Mesenteric fat pad (tissue), 1 donor: ENCODE results near the gene SMCO2. TPM values are rescaled to one million over a fixed set of nuclear protein-coding genes. Genes with fewer than 3 reads are reported as not detected.

Experiments used
- DNase-seq: peaks from one replicate; pipeline ENCODE4 v3.0.0-alpha.2; 2020; ENCODE audit warnings: low spot score
- total RNA-seq: library from RNA; stranded (reverse); fragmentation: NEBNext Ultra II Directional; extraction: Animal tissue kit (Norgen Biotek cat#: 25700); gene quantifications from one replicate; pipeline ENCODE4 v1.2.1, GENCODE V29; 2021
- donor health status: DM: yes; HTN: yes; CAD: no.

The SMCO2 gene
- total RNA-seq, 1 donor from 2014 or later: not detected

DNA sequence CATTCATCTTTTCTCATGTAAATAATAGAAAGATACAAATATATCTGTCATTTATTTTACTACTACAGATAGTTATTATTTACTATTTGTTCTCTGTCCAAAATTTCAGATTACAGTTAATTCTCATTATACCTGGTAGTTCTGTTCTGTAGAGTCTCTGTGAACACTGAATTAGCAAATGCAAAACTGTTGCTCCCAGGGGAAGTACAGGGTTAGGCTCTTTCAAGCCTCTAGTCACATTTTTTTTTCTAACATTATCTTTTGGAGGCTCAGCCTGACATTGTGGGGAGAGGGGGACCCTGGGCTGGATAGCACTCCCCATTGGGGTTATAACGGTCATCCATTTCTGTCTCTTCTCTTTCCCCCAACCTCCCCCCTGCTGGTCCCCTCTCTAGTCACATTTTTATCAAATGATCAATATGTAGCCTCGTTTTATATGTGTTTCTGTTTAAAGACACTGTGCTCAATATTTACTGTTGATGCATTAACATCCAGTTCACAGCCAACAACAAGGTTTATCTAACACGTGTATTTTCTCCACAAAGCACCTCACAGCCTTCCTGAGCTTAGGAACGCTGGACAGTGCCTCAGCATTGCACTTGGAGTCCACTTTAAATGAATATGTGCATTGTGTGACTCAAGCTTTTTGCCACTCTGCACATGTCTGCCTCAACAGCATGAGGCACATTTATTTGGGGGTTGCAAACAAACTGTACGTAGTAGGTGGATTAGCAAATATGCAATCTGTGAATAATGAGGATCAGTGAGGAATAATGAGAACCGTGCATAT, 4.7 kb downstream of the SMCO2 start:
- no peak for DNase-seq

DNA sequence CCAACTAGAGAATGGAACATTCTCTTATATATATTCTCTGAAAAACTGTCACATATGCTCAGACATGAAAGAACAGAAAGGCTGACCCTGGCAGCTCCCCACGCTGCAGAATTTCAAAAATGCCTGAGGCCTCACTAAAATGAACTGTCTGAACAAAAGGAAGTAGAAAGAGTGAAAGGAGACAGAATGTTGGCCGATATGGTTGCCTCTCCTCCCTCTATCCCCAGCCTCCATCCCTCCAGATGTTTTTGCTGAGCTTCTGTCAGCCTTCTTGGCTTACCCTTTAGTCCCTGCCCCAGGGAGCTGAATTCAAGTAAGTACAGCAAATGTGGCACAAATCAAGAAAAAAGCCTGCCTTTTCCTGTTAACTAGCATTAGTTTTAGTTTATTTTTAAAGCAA, 6.9 kb downstream of the SMCO2 start:
- DNase-seq: no peak

DNA sequence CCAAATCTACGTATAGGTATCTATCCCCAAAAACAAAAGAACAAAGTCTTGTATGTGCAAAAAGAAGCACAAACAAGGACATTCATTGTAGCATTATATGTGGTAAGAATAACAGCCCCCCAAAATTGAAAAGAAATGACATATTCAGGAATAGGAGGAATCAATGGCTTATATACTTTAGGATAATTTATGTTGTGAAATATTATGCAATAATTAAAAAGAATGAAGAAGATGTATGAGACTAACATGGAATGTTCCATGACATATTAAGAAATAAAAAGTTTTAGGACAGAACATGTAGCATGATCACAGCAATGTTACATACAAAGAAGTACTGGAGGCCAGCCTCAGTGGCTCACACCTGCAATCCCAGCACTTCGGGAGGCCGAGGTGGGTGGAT, 9.1 kb downstream of the SMCO2 start:
- no peak for DNase-seq

DNA sequence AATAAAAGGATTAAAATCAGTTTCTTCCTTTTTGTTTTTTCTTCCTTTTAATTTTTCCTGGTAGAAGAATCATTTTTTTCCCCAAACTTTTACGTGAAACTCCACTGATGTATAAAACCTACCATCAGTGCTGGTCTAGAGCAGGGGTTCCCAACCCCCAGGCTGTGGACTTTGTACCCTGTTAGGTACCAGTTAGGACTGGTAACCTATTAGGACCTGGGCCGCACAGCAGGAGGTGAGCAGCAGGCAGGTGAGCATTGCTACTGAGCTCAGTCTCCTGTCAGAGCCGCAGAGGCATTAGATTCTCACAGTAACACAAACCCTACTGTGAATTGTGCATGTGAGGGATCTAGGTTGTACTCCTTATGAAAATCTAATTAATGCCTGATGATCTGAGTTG, 10.1 kb downstream of the SMCO2 start:
- no peak for DNase-seq

DNA sequence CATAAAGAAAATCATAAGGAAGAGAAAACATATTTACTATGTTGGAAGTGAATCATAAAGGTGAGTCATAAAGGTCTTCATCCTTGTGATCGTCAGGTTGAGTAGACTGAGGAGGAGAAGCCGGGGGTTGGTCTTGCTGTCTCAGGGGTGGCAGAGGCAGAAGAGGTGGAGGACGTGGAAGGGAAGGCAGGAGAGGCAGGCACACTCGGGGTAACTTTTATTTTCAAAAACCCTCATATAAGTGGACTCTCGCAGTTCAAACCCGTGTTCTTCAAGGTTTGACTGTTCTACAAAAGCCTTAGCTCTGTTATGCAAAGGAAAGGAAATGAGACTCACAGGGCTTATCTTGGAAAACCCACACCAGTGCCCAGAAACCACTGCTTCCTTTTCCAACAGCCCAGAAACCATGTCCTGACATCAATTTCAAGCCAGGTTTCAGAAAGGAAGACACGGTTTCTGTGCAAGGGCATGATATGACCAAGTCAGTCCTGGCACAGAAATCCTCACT, 14.0 kb downstream of the SMCO2 start:
- DNase-seq: no peak

DNA sequence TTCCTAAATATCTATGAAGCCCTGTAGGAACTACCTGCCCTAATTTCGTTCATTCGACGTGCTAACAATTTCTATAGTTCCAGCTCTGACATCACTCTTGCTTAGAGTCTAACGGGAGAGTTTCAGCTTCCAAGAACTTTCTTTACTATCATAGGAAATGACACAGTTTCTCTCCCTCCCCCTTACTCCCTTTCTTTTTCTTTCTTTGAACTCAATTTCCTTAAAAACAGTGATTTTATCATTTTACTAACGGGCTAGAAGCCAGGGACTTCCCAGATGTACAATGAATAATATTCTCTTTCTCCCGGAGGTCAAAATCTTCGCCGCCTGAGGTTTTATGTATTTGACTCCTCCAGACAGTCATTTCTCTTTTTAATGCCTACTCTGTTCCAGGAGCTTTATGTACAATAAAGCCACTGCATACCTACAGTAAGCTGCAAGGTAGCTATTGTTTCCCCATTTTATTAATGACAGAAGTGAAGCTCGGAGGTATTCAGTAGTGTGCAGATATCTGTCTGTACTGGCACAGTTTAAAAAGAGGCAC, 15.7 kb downstream of the SMCO2 start:
- no peak for DNase-seq

DNA sequence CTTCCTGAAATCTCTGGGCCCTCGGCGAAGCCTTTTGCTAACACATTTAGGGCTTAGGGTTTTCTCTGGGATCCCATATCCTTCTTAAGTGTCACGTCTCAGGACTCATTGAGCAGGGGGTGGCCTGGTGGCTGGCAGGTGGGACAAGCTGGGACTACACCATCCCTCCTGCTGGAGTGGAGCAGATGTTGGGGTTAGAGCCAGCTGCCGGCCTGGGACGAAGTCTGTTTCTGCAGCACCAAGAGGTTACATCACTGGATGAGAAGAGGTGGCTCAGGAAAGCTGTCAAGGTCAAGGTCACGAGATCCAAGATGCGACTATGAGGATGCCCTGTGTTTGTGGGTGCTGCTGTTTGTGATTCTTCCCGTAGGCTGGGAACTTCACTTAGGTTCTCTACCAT, 16.3 kb downstream of the SMCO2 start:
- no peak for DNase-seq

DNA sequence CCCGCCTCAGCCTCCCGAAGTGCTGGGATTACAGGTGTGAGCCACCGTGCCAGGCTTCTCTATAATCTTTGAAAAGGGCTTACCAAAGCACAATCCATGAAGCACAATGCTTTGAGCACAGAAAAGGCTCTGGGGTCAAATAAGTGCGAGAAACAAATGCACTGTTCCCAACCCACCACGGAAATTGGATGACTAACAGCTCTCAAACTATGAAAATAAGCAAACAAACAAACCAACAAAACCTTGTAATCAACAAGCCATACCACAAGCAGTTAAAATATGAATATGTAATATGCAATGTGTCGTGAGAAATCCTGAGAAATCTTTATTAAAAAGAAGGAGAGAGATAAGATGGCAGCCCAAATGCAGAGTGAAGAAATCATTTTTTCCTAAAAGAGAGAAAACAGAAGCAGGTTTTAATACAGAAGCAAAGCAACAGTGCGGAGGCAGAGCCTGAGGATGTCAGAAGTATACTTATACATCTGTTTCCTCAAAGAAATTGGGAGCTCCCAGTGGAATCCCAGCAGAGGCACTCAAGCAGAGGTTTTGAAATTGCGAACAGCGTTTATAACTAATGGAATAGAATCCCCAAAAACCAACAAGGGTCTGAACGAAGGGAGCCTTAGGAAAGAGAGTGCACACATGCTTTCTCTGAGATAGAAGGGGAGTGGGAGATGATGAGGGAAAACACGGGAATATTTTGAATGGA, 17.1 kb downstream of the SMCO2 start:
- no peak for DNase-seq

DNA sequence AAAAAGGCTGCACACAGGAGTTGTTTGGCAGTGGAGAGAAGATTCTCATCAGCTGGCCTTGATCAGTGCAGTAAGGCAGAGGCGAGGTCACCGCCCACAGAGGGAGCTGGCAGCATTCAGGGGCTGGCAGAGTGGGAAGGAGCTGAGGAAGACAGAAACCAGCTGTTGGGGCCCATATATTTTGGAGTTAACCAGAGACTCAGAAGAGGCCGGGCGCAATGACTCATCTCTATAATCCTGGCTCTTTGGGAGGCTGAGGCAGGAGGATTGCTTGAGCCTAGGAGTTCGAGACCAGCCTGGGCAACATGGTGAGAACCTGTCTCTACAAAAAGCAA, 17.7 kb downstream of the SMCO2 start:
- no peak for DNase-seq

DNA sequence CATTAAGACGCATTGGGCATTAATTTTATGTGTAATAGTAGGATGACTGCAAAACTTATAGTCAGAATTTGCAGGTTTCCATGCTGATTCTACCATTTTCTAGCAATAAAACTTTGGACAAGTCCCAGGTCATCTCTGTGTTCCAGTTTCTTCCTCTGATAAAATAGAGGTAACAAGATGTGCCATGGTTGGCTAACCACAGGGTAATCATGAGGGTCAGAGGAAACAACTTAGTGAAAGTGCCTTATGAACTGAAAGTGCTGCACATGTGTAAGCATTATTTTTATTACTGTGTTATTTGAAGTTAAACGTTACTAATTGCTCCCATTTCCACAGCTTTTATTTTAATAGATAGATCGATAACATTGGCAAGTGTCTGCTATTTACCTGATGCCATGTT, 21.1 kb downstream of the SMCO2 start:
- DNase-seq: no peak

DNA sequence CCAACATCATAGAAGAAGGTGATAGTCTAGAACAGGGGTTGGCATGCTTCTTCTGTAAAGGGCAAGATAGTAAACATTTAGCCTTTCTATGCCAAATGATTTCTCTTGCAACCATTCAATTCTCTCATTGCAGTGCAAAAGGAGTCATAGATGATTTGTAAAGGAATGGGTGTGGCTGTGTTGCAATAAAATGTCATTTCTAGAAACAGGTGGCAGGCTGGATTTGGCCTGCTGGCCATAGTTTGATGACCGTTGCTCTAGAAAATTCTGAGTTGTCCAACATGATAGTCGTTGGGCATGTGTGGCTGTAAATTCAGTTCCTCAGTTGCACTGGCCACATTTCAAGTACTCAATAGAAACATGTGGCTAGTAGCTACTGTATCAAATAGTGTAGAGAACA, 21.7 kb downstream of the SMCO2 start:
- DNase-seq: no peak

DNA sequence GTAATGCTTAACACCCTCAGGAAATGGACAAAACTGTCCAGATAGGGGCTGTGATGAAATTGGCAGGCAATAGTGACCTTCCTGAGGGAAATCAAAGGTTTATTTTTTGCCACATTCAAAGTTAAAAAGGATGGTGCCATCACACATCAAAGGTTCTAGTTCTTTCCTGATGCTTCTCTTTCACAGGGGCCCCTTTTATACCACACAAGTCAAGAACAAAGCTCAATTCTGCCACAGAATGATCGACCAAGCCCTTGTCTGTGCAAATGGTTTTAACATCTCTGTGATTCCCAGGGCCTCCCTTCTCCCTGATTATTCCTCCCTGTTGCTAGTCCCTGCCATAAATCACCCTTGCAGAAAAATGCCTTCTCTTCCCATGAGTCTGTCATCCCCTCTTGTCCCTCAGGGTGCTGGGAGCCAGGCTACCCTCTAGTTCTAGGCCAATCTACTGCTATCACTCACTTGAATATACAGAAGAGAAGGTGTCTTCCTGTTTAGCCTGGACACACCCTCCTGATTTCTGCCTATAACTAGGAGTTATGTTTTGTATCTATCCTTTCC, 22.7 kb downstream of the SMCO2 start:
- DNase-seq: no peak

DNA sequence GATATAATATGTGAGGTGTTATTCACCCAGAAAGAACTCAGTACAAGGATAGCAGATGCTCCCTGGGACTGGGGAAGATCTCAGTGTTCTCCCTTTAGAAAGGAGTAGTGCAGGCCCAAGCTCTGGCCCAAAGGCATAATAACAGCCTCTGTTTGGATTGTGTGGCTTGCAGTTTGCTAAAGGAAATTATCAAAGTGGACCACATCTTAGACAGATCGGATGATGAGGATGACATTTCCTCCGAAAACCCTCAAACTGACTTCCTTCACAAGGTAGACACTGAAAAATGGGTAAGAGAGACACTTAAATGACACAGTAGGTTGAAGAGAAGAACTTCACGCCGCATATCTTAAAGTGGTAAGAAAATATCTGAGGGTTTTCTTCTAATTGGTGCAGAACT, 26.1 kb downstream of the SMCO2 start:
- no peak for DNase-seq

DNA sequence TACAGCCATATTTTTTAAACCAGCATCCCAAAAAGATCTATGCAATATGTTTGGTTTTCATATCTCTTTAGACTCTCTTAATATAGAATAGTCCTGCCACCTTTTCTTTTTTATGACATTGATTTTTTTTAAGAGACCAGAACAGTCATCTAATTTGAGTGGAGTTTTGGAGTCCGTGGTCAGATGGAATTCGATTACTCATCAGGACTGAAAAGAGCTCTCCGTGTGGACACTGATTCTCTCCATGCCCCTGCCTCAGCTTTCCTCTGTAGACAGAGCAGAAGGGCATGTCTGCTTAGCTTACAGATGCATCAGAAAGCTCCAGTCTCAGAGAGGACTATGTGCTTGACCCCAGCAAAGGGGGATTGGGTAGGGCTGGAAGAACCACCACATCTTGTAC, 27.8 kb downstream of the SMCO2 start:
- DNase-seq: no peak

DNA sequence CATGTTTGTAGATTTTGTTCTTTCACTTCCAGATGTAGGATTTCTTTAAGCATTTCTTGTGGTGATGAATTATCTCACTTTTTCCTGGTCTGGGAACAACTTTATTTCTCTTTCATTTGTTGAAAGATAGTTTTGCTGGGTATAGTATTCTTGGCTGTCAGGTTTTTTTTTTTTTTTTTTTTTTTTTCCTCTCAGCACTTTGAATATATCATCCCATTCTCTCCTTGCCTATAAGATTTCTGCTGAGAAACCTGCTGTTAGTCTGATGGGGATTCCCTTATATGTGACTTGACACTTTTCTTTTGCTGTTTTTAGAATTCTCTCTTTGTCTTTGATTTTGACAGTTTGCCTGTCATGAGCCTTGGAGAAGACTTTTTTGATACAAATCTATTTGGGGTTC, 30.5 kb downstream of the SMCO2 start:
- DNase-seq: no peak

DNA sequence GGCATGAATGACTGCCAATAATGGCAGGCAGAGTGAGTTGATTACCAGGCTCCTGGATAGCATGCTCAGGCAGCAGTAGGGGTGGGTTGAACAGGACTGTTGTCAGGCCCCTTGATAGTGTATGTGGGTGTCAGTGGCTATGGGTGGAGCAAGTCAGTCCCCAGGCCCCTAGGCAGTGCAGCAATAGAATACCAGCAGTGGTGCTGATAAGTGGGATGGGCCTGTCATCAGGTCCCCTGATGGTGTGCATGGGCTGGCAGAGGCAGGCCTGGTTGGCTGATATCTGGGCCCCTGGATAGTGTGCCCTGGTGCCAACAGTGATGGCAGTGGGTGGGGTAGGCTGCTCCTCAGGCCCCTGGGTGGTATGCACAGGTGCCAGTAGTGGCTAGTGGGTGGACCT, 32.4 kb downstream of the SMCO2 start:
- DNase-seq: no peak

DNA sequence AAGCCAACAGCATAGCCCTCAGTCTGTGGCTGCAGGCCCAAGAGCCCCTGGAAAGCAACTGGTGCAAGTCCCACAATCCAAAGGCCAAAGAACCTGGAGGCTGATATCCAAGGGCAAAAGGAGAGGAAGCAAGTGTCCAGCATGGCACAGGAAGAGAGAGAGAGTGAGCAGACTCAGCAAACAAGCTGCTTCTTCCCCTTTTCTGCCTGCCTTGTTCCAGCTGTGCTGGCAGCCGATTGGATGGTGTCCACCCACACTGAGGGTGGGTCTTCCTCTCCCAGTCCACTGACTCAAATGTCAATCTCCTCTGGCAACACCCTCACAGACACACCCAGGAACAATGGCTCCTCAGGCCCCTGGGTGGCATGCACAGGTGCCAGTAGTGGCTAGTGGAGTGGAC, 33.5 kb downstream of the SMCO2 start:
- no peak for DNase-seq

DNA sequence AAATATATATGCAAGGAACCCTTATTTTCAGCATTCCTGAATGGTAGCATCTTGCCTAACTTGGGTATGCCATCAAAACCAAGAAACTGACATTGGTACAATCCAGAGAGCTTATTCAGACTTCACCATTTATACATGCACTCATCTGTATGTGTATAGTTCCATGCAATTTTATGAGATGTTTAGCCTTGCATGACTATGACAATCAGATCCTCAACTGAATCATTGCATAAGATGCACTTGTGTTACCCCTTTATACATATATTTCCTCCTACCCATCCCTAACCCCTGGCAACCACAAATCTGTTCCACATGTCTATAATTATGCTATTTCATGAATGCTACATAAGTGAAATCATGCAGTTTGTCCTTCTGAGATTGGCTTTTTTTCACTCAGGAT, 40.4 kb downstream of the SMCO2 start:
- DNase-seq: no peak

DNA sequence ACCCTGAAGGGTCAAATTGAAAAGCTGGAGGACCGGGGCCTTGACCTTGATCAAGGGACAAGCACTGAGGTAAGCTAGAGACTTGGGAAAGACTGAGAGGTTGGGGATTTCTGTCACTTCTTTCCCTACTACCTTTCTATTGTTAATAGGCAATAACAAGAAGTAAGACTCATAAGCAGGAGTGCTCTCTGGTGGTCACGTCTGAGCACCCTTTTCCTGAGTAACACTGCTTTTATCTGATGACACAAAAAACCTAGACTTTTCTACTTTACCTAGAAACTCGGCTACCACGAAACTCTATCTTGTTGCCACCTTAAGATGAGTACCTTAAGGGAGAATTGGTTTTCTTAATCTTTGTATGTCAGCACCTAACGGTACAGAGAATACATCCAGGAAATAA, 41.9 kb downstream of the SMCO2 start:
- no peak for DNase-seq

DNA sequence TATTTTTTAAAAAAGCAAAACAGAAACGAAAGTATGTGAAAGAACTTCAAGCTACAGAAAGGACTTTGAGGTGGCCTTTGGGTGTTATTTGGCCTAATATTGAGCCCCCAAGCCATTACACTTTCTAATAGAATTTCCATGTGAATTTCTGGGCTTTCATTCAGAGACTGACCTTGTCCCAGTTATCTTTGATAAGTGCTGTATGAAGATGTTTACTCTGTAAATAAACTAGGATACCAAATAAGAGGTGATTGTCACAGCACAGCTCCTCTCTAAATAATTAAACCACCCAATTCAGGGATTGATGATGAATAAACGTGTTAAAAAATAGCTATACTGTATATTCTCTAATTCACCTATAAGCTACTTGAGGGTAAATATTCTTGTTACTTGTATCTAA, 44.7 kb downstream of the SMCO2 start:
- DNase-seq: no peak

DNA sequence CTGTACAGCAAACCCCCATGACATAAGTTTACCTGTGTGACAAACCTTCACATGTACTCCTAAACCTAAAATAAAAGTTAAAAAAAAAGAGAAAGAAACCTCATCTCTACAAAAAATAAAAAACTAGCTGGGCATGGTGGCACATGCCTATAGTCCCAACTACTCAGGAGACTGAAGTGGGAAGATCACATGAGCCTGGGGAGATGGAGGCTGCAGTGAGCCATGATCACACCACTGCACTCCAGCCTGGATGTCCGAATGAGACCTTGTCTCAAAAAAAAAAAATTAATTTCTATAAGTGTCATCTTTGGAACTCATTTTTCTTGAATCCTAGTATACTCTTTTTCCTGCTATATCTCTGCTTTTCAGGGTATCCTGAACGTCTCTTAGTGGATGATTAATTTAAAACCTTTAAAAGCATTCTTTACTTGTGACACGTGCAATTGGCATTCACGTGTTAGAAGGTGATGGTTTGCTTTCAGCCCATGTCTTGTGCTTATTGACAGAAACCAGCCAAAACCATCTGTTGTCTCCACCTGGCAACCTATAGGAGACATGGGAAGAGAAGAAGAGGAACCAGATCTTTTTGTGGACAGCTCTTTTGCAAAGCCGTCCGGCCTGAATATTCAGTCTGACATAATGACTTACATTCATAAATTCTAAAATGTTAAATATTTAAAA, 46.9 kb downstream of the SMCO2 start:
- DNase-seq: no peak

DNA sequence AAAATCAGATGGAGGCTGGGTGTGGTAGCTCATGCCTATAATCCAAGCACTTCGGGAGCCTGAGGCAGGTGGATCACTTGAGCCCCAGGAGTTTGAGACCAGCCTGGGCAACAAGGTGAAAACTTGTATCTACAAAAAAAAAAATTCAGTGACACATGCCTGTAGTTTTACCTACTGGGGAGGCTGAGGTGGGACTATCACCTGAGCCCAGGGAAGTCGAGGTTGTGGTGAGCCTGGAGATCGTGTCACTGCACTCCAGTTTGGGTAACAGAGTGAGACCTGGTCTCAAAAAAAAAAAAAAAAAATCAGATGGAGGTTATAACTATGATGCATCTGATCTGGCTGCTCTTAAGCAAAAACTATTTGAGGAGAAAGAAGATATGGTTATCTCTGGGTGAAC, 50.9 kb downstream of the SMCO2 start:
- DNase-seq: no peak
